ENCODE measurements around the gene TBCD.

The TBCD gene

DNA sequence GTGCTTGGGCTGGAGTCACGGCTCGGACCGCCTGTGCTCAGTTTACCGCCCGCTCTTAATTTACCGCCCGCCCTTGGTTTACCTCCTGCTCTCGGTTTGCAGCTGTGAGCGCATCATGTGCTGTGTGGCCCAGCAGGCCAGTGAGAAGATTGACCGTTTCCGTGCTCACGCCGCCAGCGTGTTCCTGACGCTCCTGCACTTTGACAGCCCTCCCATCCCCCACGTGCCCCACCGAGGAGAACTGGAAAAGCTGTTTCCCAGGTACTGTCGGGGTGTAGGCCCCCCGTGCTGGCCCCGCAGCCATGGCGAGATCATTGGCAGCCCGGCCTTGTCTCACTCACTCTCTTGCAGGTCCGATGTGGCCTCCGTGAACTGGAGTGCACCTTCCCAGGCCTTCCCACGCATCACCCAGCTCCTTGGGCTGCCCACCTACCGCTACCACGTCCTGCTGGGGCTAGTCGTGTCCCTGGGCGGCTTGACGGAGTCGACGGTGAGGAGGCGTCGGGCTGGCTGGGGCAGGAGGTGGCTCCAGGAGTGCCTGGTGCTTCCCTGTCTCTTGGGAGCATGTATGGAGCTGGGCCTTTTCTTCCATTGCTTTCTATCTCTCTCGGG lies 177.3 kb downstream of the TBCD start:
- TF ChIP-seq, protein P1, sequence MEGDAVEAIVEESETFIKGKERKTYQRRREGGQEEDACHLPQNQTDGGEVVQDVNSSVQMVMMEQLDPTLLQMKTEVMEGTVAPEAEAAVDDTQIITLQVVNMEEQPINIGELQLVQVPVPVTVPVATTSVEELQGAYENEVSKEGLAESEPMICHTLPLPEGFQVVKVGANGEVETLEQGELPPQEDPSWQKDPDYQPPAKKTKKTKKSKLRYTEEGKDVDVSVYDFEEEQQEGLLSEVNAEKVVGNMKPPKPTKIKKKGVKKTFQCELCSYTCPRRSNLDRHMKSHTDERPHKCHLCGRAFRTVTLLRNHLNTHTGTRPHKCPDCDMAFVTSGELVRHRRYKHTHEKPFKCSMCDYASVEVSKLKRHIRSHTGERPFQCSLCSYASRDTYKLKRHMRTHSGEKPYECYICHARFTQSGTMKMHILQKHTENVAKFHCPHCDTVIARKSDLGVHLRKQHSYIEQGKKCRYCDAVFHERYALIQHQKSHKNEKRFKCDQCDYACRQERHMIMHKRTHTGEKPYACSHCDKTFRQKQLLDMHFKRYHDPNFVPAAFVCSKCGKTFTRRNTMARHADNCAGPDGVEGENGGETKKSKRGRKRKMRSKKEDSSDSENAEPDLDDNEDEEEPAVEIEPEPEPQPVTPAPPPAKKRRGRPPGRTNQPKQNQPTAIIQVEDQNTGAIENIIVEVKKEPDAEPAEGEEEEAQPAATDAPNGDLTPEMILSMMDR (IDR thresholded peaks at IDR 0.05; ENCODE audit: extremely low read depth, insufficient read depth, missing control alignments) = no peak
- DNase-seq (ENCODE audit: low spot score) = no peak
- in situ Hi-C loops (cut with MboI; ENCODE audit: low pct_unique_long_range_greater_than_20kb, low sequenced_read_pairs, unreplicated experiment) = no loop called here

DNA sequence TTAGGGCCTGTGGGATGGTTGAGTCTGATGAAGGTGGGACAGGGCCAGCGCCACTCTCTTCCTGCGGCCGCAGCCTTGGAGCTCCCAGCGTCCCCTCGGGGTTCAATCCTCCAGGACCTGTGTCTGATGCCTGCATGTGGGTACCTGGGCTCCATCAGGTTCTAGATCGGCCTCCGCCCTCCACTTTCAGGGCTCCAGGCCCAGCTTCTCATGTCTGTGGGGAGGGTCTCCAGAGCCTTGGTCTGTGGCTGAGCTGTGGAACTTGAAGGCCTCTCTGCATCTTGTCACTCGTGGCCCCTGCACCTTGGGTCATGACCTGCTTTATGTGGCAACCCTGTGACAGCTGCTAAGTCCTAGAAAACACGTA lies 177.8 kb downstream of the TBCD start:
- in situ Hi-C loops (cut with MboI; ENCODE audit: low pct_unique_long_range_greater_than_20kb, low sequenced_read_pairs, unreplicated experiment) = no loop called here
- DNase-seq (ENCODE audit: low spot score) = no peak
- TF ChIP-seq, protein P1 (IDR thresholded peaks at IDR 0.05; ENCODE audit: extremely low read depth, insufficient read depth, missing control alignments) = no peak

DNA sequence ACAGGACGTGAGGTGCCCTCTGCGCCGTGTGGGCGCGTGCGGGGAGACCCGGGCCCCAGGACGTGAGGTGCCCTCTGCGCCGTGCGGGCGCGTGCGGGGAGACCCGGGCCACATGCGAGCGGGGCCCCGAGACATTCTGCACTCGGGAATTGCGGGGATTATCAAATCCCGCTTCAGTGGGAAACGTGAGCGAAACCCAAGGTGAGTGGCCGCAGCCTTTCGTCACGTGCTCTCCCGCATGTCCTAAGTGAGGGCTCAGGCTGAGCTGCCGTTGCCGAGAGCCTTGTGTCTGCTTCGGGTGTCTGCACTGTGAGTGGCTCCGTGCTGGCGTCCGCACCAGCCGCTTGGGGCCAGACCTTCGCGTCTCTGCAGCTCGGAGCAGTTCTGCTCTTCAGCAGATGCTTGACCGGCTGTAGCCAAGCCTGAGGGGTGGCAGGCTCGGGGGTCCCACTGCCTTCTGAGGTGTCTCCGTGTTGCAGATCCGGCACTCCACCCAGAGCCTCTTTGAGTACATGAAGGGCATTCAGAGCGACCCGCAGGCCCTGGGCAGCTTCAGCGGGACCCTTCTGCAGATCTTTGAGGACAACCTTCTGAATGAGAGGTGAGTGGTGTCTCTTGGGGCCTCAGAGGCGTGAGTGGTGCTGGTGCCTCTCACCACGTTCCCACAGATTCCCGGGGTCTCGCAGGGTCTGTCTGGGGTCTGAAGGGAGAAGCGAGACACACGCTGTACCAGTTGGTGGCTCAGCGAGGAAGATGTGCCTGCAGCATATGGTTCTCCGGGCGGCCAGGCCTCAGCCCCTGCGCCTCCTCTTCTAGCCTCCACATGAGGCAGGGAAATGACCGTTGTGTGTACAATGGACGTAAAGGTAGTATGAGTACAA lies 178.4 kb downstream of the TBCD start:
- no peak for DNase-seq (ENCODE audit: low spot score)
- in situ Hi-C loops (cut with MboI; ENCODE audit: low pct_unique_long_range_greater_than_20kb, low sequenced_read_pairs, unreplicated experiment) = no loop called here
- TF ChIP-seq, protein P1 (IDR thresholded peaks at IDR 0.05; ENCODE audit: extremely low read depth, insufficient read depth, missing control alignments) = no peak

DNA sequence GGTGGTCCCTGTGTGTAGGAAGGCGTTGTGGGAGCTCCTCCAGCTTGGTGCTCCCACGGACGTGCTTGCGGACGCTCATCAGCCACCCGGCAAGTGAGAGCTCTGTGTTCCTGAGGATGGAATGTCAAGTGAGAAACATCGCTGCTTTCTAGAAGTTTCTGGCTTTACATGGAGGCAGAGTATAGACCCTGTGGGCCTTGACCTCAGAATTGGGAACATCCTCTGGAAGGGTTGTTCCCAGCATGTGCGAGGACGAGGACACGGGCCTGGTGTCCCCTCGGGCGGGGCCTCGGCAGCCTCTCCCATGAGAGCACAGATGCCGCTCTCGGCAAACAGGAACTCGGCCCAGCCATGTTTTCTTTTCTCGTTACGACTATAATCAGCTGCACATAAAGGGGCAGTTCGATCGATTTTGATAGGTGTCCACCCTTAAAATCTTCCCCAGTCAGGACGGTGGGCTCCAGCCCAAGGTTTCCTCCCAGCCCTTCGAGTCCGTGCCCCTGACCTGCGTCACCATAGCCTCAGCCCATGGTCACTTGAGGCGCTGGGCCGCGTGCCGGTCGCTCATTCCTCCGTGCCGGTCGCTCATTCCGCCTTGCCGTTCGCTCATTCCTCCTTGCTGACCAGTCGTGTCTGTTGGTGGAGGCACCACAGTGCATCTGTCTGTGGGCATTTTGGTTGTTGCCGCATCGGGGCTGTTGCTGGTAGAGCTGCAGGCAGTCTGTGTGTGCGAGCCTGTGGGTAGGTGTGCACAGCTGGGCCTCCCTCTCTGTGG lies 179.2 kb downstream of the TBCD start:
- TF ChIP-seq, protein P1 (IDR thresholded peaks at IDR 0.05; ENCODE audit: extremely low read depth, insufficient read depth, missing control alignments) = no peak
- no peak for DNase-seq (ENCODE audit: low spot score)
- in situ Hi-C loops (cut with MboI; ENCODE audit: low pct_unique_long_range_greater_than_20kb, low sequenced_read_pairs, unreplicated experiment) = no loop called here

DNA sequence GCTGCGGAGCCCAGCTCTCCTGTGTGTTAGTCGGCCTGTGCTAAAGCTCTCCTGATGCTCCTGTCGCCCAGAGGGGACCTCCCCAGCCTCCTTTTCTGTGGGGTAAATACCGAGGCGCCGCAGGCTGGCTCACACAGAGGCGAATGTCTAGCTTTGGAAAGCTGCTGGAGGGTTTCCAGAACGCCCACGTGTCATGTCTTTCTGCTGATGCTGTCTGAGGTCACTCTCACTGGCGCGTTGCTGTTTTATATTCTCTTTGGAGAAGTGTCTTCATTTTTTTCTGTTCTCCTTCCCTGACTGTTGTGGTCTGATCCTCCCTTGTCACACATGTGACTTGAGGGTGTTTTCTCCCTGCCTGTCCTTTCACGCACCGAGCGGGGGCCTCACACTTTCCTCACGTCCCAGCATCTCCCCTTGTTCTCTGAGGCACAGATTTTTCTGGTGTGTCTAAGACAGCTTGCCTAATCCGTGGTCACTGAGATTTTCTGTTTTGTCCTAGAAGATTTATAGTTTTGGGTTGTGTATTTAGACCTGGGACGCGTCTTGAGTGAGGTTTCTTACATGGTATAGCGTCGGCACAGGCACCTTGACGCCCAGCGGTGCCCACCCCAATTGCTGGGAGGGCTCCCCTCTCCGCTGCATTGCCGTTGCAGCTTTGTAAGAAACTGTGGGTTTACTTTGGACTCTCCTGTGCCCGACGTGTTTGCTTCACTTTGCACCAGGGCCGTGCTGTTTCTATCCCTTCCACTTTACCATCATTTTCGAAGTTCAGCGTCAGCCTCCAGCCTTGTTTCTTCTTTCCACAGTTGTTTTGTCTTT lies 180.0 kb downstream of the TBCD start:
- TF ChIP-seq, protein P1 (IDR thresholded peaks at IDR 0.05; ENCODE audit: extremely low read depth, insufficient read depth, missing control alignments) = no peak
- no peak for DNase-seq (ENCODE audit: low spot score)
- in situ Hi-C loops (cut with MboI; ENCODE audit: low pct_unique_long_range_greater_than_20kb, low sequenced_read_pairs, unreplicated experiment) = no loop called here

All from GM13977 (cell line).